H9 (cell line): Measurements from ENCODE around the gene STX1A. TPM values are rescaled to one million over a fixed set of nuclear protein-coding genes. Genes with fewer than 3 reads are reported as not detected.

Experiments
- DNase-seq: peaks from one replicate; pipeline ENCODE4 v3.0.0-alpha.2; 2017
- H2AFZ ChIP-seq: one replicate; pipeline ENCODE4 v1.6.1; 2013; ENCODE audit warnings: mild to moderate bottlenecking, low read length, control low read depth, moderate library complexity
- H2AK5ac ChIP-seq: 2 replicates; pipeline ENCODE4 v1.6.1; 2013; ENCODE audit warnings: low read length, control low read depth, mixed read lengths; ENCODE audit not compliant: insufficient read length
- H2BK120ac ChIP-seq: one replicate; pipeline ENCODE4 v1.6.1; 2013; ENCODE audit warnings: low read depth, mild to moderate bottlenecking, low read length, control low read depth, inconsistent platforms; ENCODE audit not compliant: poor library complexity, severe bottlenecking
- H2BK12ac ChIP-seq: 2 replicates; pipeline ENCODE4 v1.6.1; 2013; ENCODE audit warnings: low read length, control low read depth, mixed read lengths, low read depth; ENCODE audit not compliant: insufficient read length
- H2BK15ac ChIP-seq: 2 replicates; pipeline ENCODE4 v1.6.1; 2013; ENCODE audit warnings: low read depth, low read length, control low read depth
- H2BK20ac ChIP-seq: one replicate; pipeline ENCODE4 v1.6.1; 2013; ENCODE audit warnings: low read depth, mild to moderate bottlenecking, low read length, control low read depth, inconsistent platforms; ENCODE audit not compliant: poor library complexity, severe bottlenecking
- H2BK5ac ChIP-seq: 2 replicates; pipeline ENCODE4 v1.6.1; 2013; ENCODE audit warnings: low read length, control low read depth, mixed read lengths; ENCODE audit not compliant: insufficient read length
- H3K14ac ChIP-seq: 2 replicates; pipeline ENCODE4 v1.6.1; 2013; ENCODE audit warnings: low read length, control low read depth; ENCODE audit not compliant: insufficient read depth
- H3K18ac ChIP-seq: 2 replicates; pipeline ENCODE4 v1.6.1; 2013; ENCODE audit warnings: low read depth, mild to moderate bottlenecking, mixed read lengths, low read length, control low read depth; ENCODE audit not compliant: insufficient read length
- H3K23ac ChIP-seq: 2 replicates; pipeline ENCODE4 v1.6.1; 2013; ENCODE audit warnings: low read length, control low read depth, mixed read lengths, low read depth; ENCODE audit not compliant: insufficient read length
- H3K23me2 ChIP-seq: 2 replicates; pipeline ENCODE4 v1.6.1; 2013; ENCODE audit warnings: low read depth, mild to moderate bottlenecking, mixed read lengths, low read length, control low read depth; ENCODE audit not compliant: insufficient read length, poor library complexity, severe bottlenecking
- H3K27ac ChIP-seq: 2 replicates; pipeline ENCODE4 v1.5.1; 2013; ENCODE audit warnings: low read length, control low read depth, mixed read lengths, low read depth; ENCODE audit not compliant: insufficient read length
- H3K27me3 ChIP-seq: 2 replicates; pipeline ENCODE4 v1.6.1; 2013; ENCODE audit warnings: low read length, control low read depth, inconsistent platforms; ENCODE audit not compliant: insufficient read depth
- H3K4ac ChIP-seq: 2 replicates; pipeline ENCODE4 v1.6.1; 2013; ENCODE audit warnings: low read depth, mild to moderate bottlenecking, control low read depth, inconsistent platforms, low read length, moderate library complexity
- H3K4me1 ChIP-seq: 2 replicates; pipeline ENCODE4 v1.6.1; 2013; ENCODE audit warnings: low read length, control low read depth, inconsistent platforms; ENCODE audit not compliant: insufficient read depth
- H3K4me2 ChIP-seq: 2 replicates; pipeline ENCODE4 v1.6.1; 2013; ENCODE audit warnings: low read length, control low read depth, mixed read lengths; ENCODE audit not compliant: insufficient read length, insufficient read depth
- H3K56ac ChIP-seq: 2 replicates; pipeline ENCODE4 v1.6.1; 2013; ENCODE audit warnings: low read depth, mild to moderate bottlenecking, mixed read lengths, low read length, control low read depth; ENCODE audit not compliant: insufficient read length
- H3K79me1 ChIP-seq: 2 replicates; pipeline ENCODE4 v1.6.1; 2013; ENCODE audit warnings: low read depth, mild to moderate bottlenecking, moderate library complexity, low read length, control low read depth, inconsistent platforms; ENCODE audit not compliant: insufficient read depth, poor library complexity, severe bottlenecking
- H3K79me2 ChIP-seq: 2 replicates; pipeline ENCODE4 v1.6.1; 2013; ENCODE audit warnings: low read length, control low read depth, inconsistent platforms; ENCODE audit not compliant: insufficient read depth
- H3K9ac ChIP-seq: 2 replicates; pipeline ENCODE4 v1.6.1; 2013; ENCODE audit warnings: low read length, control low read depth, mixed read lengths; ENCODE audit not compliant: insufficient read length; ENCODE audit errors: extremely low read depth
- H3K9me3 ChIP-seq: one replicate; pipeline ENCODE4 v1.6.1; 2013; ENCODE audit warnings: low read depth, low read length, inconsistent platforms; ENCODE audit not compliant: control insufficient read depth
- H3T11ph ChIP-seq: one replicate; pipeline ENCODE4 v1.6.1; 2013; ENCODE audit warnings: mild to moderate bottlenecking, low read length, control low read depth, inconsistent platforms
- H4K20me1 ChIP-seq: one replicate; pipeline ENCODE4 v1.6.1; 2013; ENCODE audit not compliant: control insufficient read depth, insufficient read length, insufficient read depth
- H4K5ac ChIP-seq: 2 replicates; pipeline ENCODE4 v1.6.1; 2013; ENCODE audit warnings: low read depth, mild to moderate bottlenecking, mixed read lengths, low read length, control low read depth; ENCODE audit not compliant: insufficient read length
- H4K8ac ChIP-seq: replicated peaks from 2 replicates; pipeline ENCODE4 v1.6.1; 2013; ENCODE audit warnings: low read length, control low read depth, mixed read lengths, low read depth; ENCODE audit not compliant: insufficient read length
- H4K91ac ChIP-seq: 2 replicates; pipeline ENCODE4 v1.6.1; 2013; ENCODE audit warnings: low read depth, mild to moderate bottlenecking, moderate library complexity, mixed read lengths, low read length, control low read depth; ENCODE audit not compliant: insufficient read length
- H3K27ac Mint-ChIP-seq, 3 experiments: 2 replicates in 2 of 3; 3 replicates in 1 of 3; pipeline ENCODE4 v1.8.0; 2020 to 2021; ENCODE audit warnings: mixed read lengths in 3 of 3, mild to moderate bottlenecking in 1 of 3, moderate library complexity in 1 of 3
- H3K27me3 Mint-ChIP-seq: 2 replicates; pipeline ENCODE4 v1.8.0; 2021; ENCODE audit warnings: low read depth, mild to moderate bottlenecking, moderate library complexity, mixed read lengths
- H3K36me3 Mint-ChIP-seq, 3 experiments: 2 replicates in 2 of 3; 3 replicates in 1 of 3; pipeline ENCODE4 v1.8.0; 2020 to 2021; ENCODE audit warnings: low read depth in 3 of 3, mixed read lengths in 3 of 3; ENCODE audit not compliant: insufficient read depth in 1 of 3
- H3K4me1 Mint-ChIP-seq, 2 experiments: 2 replicates each; pipeline ENCODE4 v1.8.0; 2020; ENCODE audit warnings: mixed read lengths in 2 of 2
- H3K4me3 Mint-ChIP-seq, 2 experiments: 2 replicates in 1 of 2; 3 replicates in 1 of 2; pipeline ENCODE4 v1.8.0; 2020 to 2021; ENCODE audit warnings: mild to moderate bottlenecking in 2 of 2, mixed read lengths in 2 of 2, moderate library complexity in 1 of 2
- H3K9me3 Mint-ChIP-seq, 2 experiments: 2 replicates in 1 of 2; 3 replicates in 1 of 2; pipeline ENCODE4 v1.8.0; 2020; ENCODE audit warnings: mild to moderate bottlenecking in 2 of 2, mixed read lengths in 2 of 2, moderate library complexity in 1 of 2
- CTCF ChIP-seq: fragments of 200-600 bp; sonication (generic); conservative IDR thresholded peaks from 3 replicates; pipeline ENCODE4 v1.8.0; 2021; ENCODE audit warnings: antibody characterized with exemption, mild to moderate bottlenecking
- WGBS: extraction: QIAGEN DNeasy Blood & Tissue Kit; methylation state at CpG from one replicate; pipeline ENCODE4 v1.1.7; 2013; ENCODE audit warnings: missing lambda C conversion rate, low lambda C conversion rate, mixed read lengths; ENCODE audit not compliant: insufficient read length; ENCODE audit errors: extremely low coverage; 5-methylcytosine and 5-hydroxymethylcytosine counted together
- total RNA-seq: library from RNA; stranded (reverse); gene quantifications from 2 replicates; pipeline ENCODE4 v1.2.1, GENCODE V29; 2021

Gene STX1A
- total RNA-seq, 1 experiment from 2014 or later: 10.1 TPM

DNA sequence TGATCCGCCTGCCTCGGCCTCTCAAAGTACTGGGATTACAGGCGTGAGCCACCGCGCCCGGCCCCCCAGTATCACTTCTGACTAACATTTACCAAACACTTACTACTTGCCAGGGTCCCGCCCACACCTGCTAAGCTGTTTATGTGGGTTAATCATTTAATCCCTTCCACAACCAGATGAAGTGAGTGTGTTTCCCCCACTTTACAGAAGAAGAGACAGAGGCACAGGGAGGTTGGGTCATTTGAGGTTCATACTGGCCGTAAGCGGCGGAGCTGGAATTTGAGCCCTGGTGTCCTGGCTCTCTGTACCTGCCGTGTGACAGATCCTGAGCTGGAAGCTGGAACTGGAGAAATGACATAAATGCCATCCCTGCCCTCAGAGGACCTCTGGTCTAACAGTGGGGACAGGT lies 66.9 kb downstream of the STX1A start:
- no peak overlapping the region for H2BK20ac ChIP-seq
- H2BK15ac ChIP-seq: no peak overlapping the region
- no peak for DNase-seq
- no peak overlapping the region for H3K9ac ChIP-seq
- peaks cover 4 to 19% of the 10 kb centered on the region in 2 experiments; a peak in 3 of 4 replicates for H3K4me1 Mint-ChIP-seq
- H2AFZ ChIP-seq: no peak overlapping the region
- H2BK5ac ChIP-seq: no peak overlapping the region
- H3K27ac Mint-ChIP-seq: no peak overlapping the region
- H3K56ac ChIP-seq: no peak overlapping the region
- no peak overlapping the region for H4K91ac ChIP-seq
- H3K4ac ChIP-seq: no peak overlapping the region
- no peak overlapping the region for H3K4me3 Mint-ChIP-seq
- H3K14ac ChIP-seq: no peak overlapping the region
- no peaks in the 10 kb centered on the region for H3K79me1 ChIP-seq
- H3K27me3 Mint-ChIP-seq: peaks cover 57% of the 10 kb centered on the region
- TF ChIP-seq CTCF: no peak
- no peak overlapping the region for H2AK5ac ChIP-seq
- H2BK120ac ChIP-seq: no peak overlapping the region
- no peak overlapping the region for H4K8ac ChIP-seq
- H3T11ph ChIP-seq: no peak overlapping the region
- no peaks in the 10 kb centered on the region for H3K4me1 ChIP-seq
- no peak overlapping the region for H3K23ac ChIP-seq
- H3K27ac ChIP-seq: no peak overlapping the region
- no peak overlapping the region for H3K4me2 ChIP-seq
- H3K9me3 Mint-ChIP-seq: peaks cover 5 to 6% of the 10 kb centered on the region in 2 experiments; a peak in 4 of 5 replicates
- H3K9me3 ChIP-seq: no peaks in the 10 kb centered on the region
- WGBS: no CpG with 5 or more reads among the region's 11 CpGs
- H2BK12ac ChIP-seq: no peak overlapping the region
- no peak overlapping the region for H4K5ac ChIP-seq
- peaks cover 0 to 3% (median 0%) of the 10 kb centered on the region in 3 experiments; a peak in 2 of 7 replicates for H3K36me3 Mint-ChIP-seq
- no peak overlapping the region for H3K18ac ChIP-seq
- H3K27me3 ChIP-seq: peaks cover 4% of the 10 kb centered on the region; the same call in 1 of the 2 replicates
- peaks cover 8% of the 10 kb centered on the region for H3K23me2 ChIP-seq
- no peaks in the 10 kb centered on the region for H3K79me2 ChIP-seq
- H4K20me1 ChIP-seq: no peaks in the 10 kb centered on the region
